WTC11 (cell line): ENCODE results near the gene DCAF16. TPM values are rescaled to one million over a fixed set of nuclear protein-coding genes. Genes with fewer than 3 reads are reported as not detected.

Source experiments
- EMX1 ChIP-seq: fragments of 250-450 bp; sonication (Bioruptor Pico); IDR thresholded peaks from 2 replicates; pipeline ENCODE4 v1.8.0; 2021; ENCODE audit warnings: mild to moderate bottlenecking
- FOXJ3 ChIP-seq: sonication (generic); formaldehyde crosslinking; IDR thresholded peaks from 2 replicates; pipeline ENCODE4 v1.9.0; 2021; ENCODE audit warnings: missing genetic modification reagents, mild to moderate bottlenecking, borderline replicate concordance
- FOXP1 ChIP-seq: sonication (generic); formaldehyde crosslinking; IDR thresholded peaks from 2 replicates; pipeline ENCODE4 v1.8.0; 2022; ENCODE audit warnings: missing genetic modification reagents, mild to moderate bottlenecking, moderate library complexity, borderline replicate concordance
- HMGA2 ChIP-seq: fragments of 250-450 bp; sonication (Bioruptor Pico); IDR thresholded peaks from 2 replicates; pipeline ENCODE4 v1.4.0; 2021; ENCODE audit warnings: mild to moderate bottlenecking, moderate library complexity
- IRF2 ChIP-seq: sonication (generic); formaldehyde crosslinking; IDR thresholded peaks from 2 replicates; pipeline ENCODE4 v1.8.0; 2022; ENCODE audit warnings: low read depth, missing genetic modification reagents, borderline replicate concordance
- MXD4 ChIP-seq: fragments of 250-450 bp; sonication (Bioruptor Pico); IDR thresholded peaks from 2 replicates; pipeline ENCODE4 v1.8.0; 2021; ENCODE audit warnings: mild to moderate bottlenecking, moderate library complexity, borderline replicate concordance
- NFYB ChIP-seq: sonication (generic); formaldehyde crosslinking; conservative IDR thresholded peaks from 2 replicates; pipeline ENCODE4 v1.8.0; 2022; ENCODE audit warnings: low read depth, missing genetic modification reagents
- NR3C1 ChIP-seq: sonication (generic); formaldehyde crosslinking; conservative IDR thresholded peaks from 2 replicates; pipeline ENCODE4 v1.8.1; 2023; ENCODE audit warnings: low read depth, mild to moderate bottlenecking, missing genetic modification reagents
- SP1 ChIP-seq: sonication (generic); formaldehyde crosslinking; conservative IDR thresholded peaks from 2 replicates; pipeline ENCODE4 v1.8.1; 2022; ENCODE audit warnings: missing genetic modification reagents
- ZNF121 ChIP-seq: sonication (generic); formaldehyde crosslinking; IDR thresholded peaks from 2 replicates; pipeline ENCODE4 v1.8.0; 2023; ENCODE audit warnings: missing genetic modification reagents
- ZNF138 ChIP-seq: sonication (generic); formaldehyde crosslinking; conservative IDR thresholded peaks from 2 replicates; pipeline ENCODE4 v1.8.1; 2022; ENCODE audit warnings: mild to moderate bottlenecking, moderate library complexity, missing genetic modification reagents
- ZNF423 ChIP-seq: fragments of 250-450 bp; sonication (Bioruptor Pico); IDR thresholded peaks from 2 replicates; pipeline ENCODE4 v2.1.2; 2022; ENCODE audit warnings: mild to moderate bottlenecking, moderate library complexity
- total RNA-seq: library from RNA; stranded (reverse); gene quantifications from 3 replicates; pipeline ENCODE4 v1.2.3, GENCODE V29; 2021
- TF ChIP-seq, protein P1 (sequence below): sonication (generic); formaldehyde crosslinking; IDR thresholded peaks from 2 replicates; pipeline ENCODE4 v1.8.0; 2023; ENCODE audit warnings: missing genetic modification reagents
- TF ChIP-seq, protein P2 (sequence below): sonication (generic); formaldehyde crosslinking; IDR thresholded peaks from 2 replicates; pipeline ENCODE4 v1.8.1; 2022; ENCODE audit warnings: mild to moderate bottlenecking, missing genetic modification reagents, moderate library complexity, borderline replicate concordance
- TF ChIP-seq, protein P3 (sequence below): fragments of 250-450 bp; sonication (Bioruptor Pico); IDR thresholded peaks from 2 replicates; pipeline ENCODE4 v1.9.0; 2021; ENCODE audit warnings: moderate library complexity, mild to moderate bottlenecking, inconsistent platforms, borderline replicate concordance
- TF ChIP-seq, protein P4 (sequence below): sonication (generic); formaldehyde crosslinking; IDR thresholded peaks from 2 replicates; pipeline ENCODE4 v1.8.0; 2022; ENCODE audit warnings: mild to moderate bottlenecking, missing genetic modification reagents
- TF ChIP-seq, protein P5 (sequence below): fragments of 250-450 bp; sonication (Bioruptor Pico); IDR thresholded peaks from 2 replicates; pipeline ENCODE4 v1.9.0; 2021; ENCODE audit warnings: mild to moderate bottlenecking
- TF ChIP-seq, protein P6 (sequence below): sonication (generic); formaldehyde crosslinking; IDR thresholded peaks from 2 replicates; pipeline ENCODE4 v1.8.1; 2023; ENCODE audit warnings: mild to moderate bottlenecking, missing genetic modification reagents
- TF ChIP-seq, protein P7 (sequence below): sonication (generic); formaldehyde crosslinking; IDR thresholded peaks from 2 replicates; pipeline ENCODE4 v1.8.1; 2022; ENCODE audit warnings: low read depth, mild to moderate bottlenecking, moderate library complexity, missing genetic modification reagents, borderline replicate concordance
- TF ChIP-seq, protein P8 (sequence below): sonication (generic); formaldehyde crosslinking; IDR thresholded peaks from 2 replicates; pipeline ENCODE4 v1.8.1; 2023; ENCODE audit warnings: mild to moderate bottlenecking, missing genetic modification reagents, moderate library complexity
- TF ChIP-seq, protein P9 (sequence below): sonication (generic); formaldehyde crosslinking; IDR thresholded peaks from 2 replicates; pipeline ENCODE4 v1.8.0; 2023; ENCODE audit warnings: missing genetic modification reagents, mild to moderate bottlenecking, borderline replicate concordance

Gene DCAF16
- total RNA-seq, 1 experiment from 2014 or later: 53.6 TPM

DNA sequence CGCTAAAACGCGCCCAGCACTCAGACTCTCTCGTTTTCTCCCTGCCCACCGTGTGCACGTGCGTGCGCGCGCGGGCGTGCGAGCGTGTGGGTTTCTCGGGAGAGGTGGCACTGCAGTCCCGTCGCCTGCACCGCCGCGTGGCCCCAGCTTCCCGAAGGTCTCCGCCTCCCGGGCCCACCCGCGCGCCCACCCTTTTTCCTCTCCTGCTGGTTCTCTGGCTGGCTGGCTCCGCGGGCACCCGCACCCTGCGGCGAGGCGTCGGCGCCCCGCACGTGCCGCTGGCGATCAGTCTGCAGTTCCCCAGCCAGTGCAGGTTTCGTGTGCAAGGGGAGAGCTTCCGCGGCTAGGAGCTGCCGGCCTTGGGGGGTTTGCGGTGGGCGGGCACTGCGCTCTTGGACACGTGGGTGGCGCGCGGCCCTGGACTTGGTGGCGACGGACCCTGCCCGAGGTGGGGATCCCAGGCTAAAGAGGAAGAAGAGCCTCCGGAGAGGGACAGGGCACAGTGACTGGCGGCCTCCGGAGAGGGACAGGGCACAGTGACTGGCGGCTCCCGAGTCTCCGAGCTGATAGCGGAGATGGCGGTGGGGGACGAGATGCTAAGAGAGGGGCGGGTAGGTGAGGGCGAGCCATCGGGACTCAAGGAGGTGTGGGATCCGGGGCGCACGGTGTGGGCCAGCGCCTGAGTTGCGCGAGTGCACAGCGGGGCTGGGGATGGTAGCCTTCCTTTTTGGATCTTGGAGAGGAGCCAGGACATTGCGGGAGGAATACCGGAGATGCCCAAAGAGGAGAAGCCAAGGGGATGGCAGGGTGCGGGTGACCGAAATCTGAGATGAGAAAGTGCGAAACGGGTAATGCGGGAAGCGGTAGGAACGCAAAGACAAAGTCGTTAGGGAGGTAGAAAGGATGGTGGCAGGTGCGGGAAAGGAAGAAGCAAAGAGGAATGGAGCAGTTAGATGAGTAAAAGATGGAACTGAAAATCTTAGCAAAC lies 29.0 kb downstream of the DCAF16 start, which contains the start of gene FAM184B (continued):
- TF ChIP-seq, protein P1, sequence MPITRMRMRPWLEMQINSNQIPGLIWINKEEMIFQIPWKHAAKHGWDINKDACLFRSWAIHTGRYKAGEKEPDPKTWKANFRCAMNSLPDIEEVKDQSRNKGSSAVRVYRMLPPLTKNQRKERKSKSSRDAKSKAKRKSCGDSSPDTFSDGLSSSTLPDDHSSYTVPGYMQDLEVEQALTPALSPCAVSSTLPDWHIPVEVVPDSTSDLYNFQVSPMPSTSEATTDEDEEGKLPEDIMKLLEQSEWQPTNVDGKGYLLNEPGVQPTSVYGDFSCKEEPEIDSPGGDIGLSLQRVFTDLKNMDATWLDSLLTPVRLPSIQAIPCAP (CRISPR knock-in tag): peak; percentile 76
- TF ChIP-seq FOXJ3 (CRISPR knock-in tag) (0 out of 2 replicates have a peak, but pooled peaks have one; percentile 68), EMX1 (CRISPR knock-in tag) (no peak), NR3C1 (CRISPR knock-in tag) (no peak), HMGA2 (CRISPR knock-in tag) (no peak), IRF2 (CRISPR knock-in tag) (no peak), SP1 (CRISPR knock-in tag) (0 out of 2 replicates have a peak, but pooled peaks have one; percentile 23), FOXP1 (CRISPR knock-in tag) (peak; percentile 97), ZNF138 (CRISPR knock-in tag) (peak; percentile 90), MXD4 (CRISPR knock-in tag) (no peak), ZNF121 (CRISPR knock-in tag) (peak; percentile 61; the same call in 1 of the 2 replicates), NFYB (CRISPR knock-in tag) (0 out of 2 replicates have a peak, but pooled peaks have one; percentile 20), ZNF423 (CRISPR knock-in tag) (peak; percentile 72)
- TF ChIP-seq, protein P2, sequence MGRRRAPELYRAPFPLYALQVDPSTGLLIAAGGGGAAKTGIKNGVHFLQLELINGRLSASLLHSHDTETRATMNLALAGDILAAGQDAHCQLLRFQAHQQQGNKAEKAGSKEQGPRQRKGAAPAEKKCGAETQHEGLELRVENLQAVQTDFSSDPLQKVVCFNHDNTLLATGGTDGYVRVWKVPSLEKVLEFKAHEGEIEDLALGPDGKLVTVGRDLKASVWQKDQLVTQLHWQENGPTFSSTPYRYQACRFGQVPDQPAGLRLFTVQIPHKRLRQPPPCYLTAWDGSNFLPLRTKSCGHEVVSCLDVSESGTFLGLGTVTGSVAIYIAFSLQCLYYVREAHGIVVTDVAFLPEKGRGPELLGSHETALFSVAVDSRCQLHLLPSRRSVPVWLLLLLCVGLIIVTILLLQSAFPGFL: peak; percentile 90; the same call in 1 of the 2 replicates
- TF ChIP-seq, protein P3, sequence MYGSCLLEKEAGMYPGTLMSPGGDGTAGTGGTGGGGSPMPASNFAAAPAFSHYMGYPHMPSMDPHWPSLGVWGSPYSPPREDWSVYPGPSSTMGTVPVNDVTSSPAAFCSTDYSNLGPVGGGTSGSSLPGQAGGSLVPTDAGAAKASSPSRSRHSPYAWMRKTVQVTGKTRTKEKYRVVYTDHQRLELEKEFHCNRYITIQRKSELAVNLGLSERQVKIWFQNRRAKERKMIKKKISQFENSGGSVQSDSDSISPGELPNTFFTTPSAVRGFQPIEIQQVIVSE (CRISPR knock-in tag): no peak
- TF ChIP-seq, protein P4, sequence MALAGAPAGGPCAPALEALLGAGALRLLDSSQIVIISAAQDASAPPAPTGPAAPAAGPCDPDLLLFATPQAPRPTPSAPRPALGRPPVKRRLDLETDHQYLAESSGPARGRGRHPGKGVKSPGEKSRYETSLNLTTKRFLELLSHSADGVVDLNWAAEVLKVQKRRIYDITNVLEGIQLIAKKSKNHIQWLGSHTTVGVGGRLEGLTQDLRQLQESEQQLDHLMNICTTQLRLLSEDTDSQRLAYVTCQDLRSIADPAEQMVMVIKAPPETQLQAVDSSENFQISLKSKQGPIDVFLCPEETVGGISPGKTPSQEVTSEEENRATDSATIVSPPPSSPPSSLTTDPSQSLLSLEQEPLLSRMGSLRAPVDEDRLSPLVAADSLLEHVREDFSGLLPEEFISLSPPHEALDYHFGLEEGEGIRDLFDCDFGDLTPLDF (CRISPR knock-in tag): peak; percentile 86; the same call in 1 of the 2 replicates
- TF ChIP-seq, protein P5, sequence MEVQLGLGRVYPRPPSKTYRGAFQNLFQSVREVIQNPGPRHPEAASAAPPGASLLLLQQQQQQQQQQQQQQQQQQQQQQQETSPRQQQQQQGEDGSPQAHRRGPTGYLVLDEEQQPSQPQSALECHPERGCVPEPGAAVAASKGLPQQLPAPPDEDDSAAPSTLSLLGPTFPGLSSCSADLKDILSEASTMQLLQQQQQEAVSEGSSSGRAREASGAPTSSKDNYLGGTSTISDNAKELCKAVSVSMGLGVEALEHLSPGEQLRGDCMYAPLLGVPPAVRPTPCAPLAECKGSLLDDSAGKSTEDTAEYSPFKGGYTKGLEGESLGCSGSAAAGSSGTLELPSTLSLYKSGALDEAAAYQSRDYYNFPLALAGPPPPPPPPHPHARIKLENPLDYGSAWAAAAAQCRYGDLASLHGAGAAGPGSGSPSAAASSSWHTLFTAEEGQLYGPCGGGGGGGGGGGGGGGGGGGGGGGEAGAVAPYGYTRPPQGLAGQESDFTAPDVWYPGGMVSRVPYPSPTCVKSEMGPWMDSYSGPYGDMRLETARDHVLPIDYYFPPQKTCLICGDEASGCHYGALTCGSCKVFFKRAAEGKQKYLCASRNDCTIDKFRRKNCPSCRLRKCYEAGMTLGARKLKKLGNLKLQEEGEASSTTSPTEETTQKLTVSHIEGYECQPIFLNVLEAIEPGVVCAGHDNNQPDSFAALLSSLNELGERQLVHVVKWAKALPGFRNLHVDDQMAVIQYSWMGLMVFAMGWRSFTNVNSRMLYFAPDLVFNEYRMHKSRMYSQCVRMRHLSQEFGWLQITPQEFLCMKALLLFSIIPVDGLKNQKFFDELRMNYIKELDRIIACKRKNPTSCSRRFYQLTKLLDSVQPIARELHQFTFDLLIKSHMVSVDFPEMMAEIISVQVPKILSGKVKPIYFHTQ (CRISPR knock-in tag): no peak
- TF ChIP-seq, protein P6, sequence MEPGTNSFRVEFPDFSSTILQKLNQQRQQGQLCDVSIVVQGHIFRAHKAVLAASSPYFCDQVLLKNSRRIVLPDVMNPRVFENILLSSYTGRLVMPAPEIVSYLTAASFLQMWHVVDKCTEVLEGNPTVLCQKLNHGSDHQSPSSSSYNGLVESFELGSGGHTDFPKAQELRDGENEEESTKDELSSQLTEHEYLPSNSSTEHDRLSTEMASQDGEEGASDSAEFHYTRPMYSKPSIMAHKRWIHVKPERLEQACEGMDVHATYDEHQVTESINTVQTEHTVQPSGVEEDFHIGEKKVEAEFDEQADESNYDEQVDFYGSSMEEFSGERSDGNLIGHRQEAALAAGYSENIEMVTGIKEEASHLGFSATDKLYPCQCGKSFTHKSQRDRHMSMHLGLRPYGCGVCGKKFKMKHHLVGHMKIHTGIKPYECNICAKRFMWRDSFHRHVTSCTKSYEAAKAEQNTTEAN: peak; percentile 85
- TF ChIP-seq, protein P7, sequence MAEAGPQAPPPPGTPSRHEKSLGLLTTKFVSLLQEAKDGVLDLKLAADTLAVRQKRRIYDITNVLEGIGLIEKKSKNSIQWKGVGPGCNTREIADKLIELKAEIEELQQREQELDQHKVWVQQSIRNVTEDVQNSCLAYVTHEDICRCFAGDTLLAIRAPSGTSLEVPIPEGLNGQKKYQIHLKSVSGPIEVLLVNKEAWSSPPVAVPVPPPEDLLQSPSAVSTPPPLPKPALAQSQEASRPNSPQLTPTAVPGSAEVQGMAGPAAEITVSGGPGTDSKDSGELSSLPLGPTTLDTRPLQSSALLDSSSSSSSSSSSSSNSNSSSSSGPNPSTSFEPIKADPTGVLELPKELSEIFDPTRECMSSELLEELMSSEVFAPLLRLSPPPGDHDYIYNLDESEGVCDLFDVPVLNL (CRISPR knock-in tag): peak; percentile 54; the same call in 1 of the 2 replicates
- TF ChIP-seq, protein P8, sequence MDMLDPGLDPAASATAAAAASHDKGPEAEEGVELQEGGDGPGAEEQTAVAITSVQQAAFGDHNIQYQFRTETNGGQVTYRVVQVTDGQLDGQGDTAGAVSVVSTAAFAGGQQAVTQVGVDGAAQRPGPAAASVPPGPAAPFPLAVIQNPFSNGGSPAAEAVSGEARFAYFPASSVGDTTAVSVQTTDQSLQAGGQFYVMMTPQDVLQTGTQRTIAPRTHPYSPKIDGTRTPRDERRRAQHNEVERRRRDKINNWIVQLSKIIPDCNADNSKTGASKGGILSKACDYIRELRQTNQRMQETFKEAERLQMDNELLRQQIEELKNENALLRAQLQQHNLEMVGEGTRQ: peak; percentile 71
- TF ChIP-seq, protein P9, sequence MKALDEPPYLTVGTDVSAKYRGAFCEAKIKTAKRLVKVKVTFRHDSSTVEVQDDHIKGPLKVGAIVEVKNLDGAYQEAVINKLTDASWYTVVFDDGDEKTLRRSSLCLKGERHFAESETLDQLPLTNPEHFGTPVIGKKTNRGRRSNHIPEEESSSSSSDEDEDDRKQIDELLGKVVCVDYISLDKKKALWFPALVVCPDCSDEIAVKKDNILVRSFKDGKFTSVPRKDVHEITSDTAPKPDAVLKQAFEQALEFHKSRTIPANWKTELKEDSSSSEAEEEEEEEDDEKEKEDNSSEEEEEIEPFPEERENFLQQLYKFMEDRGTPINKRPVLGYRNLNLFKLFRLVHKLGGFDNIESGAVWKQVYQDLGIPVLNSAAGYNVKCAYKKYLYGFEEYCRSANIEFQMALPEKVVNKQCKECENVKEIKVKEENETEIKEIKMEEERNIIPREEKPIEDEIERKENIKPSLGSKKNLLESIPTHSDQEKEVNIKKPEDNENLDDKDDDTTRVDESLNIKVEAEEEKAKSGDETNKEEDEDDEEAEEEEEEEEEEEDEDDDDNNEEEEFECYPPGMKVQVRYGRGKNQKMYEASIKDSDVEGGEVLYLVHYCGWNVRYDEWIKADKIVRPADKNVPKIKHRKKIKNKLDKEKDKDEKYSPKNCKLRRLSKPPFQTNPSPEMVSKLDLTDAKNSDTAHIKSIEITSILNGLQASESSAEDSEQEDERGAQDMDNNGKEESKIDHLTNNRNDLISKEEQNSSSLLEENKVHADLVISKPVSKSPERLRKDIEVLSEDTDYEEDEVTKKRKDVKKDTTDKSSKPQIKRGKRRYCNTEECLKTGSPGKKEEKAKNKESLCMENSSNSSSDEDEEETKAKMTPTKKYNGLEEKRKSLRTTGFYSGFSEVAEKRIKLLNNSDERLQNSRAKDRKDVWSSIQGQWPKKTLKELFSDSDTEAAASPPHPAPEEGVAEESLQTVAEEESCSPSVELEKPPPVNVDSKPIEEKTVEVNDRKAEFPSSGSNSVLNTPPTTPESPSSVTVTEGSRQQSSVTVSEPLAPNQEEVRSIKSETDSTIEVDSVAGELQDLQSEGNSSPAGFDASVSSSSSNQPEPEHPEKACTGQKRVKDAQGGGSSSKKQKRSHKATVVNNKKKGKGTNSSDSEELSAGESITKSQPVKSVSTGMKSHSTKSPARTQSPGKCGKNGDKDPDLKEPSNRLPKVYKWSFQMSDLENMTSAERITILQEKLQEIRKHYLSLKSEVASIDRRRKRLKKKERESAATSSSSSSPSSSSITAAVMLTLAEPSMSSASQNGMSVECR (CRISPR knock-in tag): peak; percentile 97
